SK-N-SH (cell line): ENCODE measurements around the gene PCSK6. TPM values are rescaled to one million over a fixed set of nuclear protein-coding genes. Genes with fewer than 3 reads are reported as not detected.

Source experiments
- CTCF ChIA-PET: fragments of 300-600, 350-600 bp; formaldehyde crosslinking; extraction: SDS; loops from one replicate; lab custom pipeline; 2021; lab: Yijun Ruan, JAX
- POLR2A ChIA-PET: fragments of 350-600 bp; sonication (Branson Sonifier 250); formaldehyde crosslinking; extraction: SDS; loops from one replicate; lab custom pipeline; 2020; ENCODE audit warnings: antibody characterized with exemption, inconsistent platforms; lab: Yijun Ruan, JAX
- DNase-seq: peaks from one replicate; pipeline ENCODE4 v3.0.0; 2012
- H2AFZ ChIP-seq: fragments of 200-600 bp; sonication (generic); 2 replicates; pipeline ENCODE4 v1.8.1; 2016; ENCODE audit warnings: antibody characterized with exemption, mild to moderate bottlenecking, low read depth
- H3F3A ChIP-seq: fragments of 200-600 bp; sonication (generic); replicated peaks from 2 replicates; pipeline ENCODE3; 2016; ENCODE audit warnings: antibody characterized with exemption, mild to moderate bottlenecking; ENCODE audit not compliant: insufficient read depth
- H3K27ac ChIP-seq, 2 experiments: fragments of 200-500 bp in 1 of 2; fragments of 200-600 bp in 1 of 2; sonication (Bioruptor generic) in 1 of 2; sonication (generic), shearing (Covaris generic) in 1 of 2; 2 replicates each; pipeline versions ENCODE4 v1.5.1 to v1.6.1; 2014 to 2016; ENCODE audit warnings: low read depth in 2 of 2, inconsistent platforms in 1 of 2, low read length in 1 of 2, mild to moderate bottlenecking in 1 of 2, mixed read lengths in 1 of 2
- H3K27me3 ChIP-seq: fragments of 200-600 bp; sonication (generic), shearing (Covaris generic); 2 replicates; pipeline ENCODE4 v1.6.1; 2016; ENCODE audit warnings: mixed run types; ENCODE audit not compliant: insufficient read depth
- H3K36me3 ChIP-seq, 2 experiments: fragments of 200-500 bp in 1 of 2; fragments of 200-600 bp in 1 of 2; sonication (Bioruptor generic) in 1 of 2; sonication (generic) in 1 of 2; replicated peaks in 1 of 2; 2 replicates each; pipeline versions ENCODE3 to v1.5.1; 2014 to 2016; ENCODE audit warnings: low read length in 1 of 2, mild to moderate bottlenecking in 1 of 2; ENCODE audit not compliant: insufficient read depth in 2 of 2, control insufficient read depth in 1 of 2
- H3K4me1 ChIP-seq, 2 experiments: fragments of 200-500 bp in 1 of 2; fragments of 200-600 bp in 1 of 2; sonication (Bioruptor generic) in 1 of 2; sonication (generic), shearing (Covaris generic) in 1 of 2; 2 replicates each; pipeline versions ENCODE4 v1.5.1 to v1.6.1; 2014 to 2016; ENCODE audit warnings: low read depth in 1 of 2, low read length in 1 of 2, mixed run types in 1 of 2; ENCODE audit not compliant: insufficient read depth in 2 of 2, control insufficient read depth in 1 of 2
- H3K4me2 ChIP-seq: fragments of 200-600 bp; sonication (generic), shearing (Covaris generic); 2 replicates; pipeline ENCODE4 v1.6.1; 2017; ENCODE audit warnings: mixed run types
- H3K4me3 ChIP-seq, 2 experiments: fragments of 200-500 bp in 1 of 2; fragments of 200-600 bp in 1 of 2; sonication (Bioruptor generic) in 1 of 2; sonication (generic), shearing (Covaris generic) in 1 of 2; 2 replicates each; pipeline versions ENCODE4 v1.5.1 to v1.8.1; 2014 to 2016; ENCODE audit warnings: low read depth in 2 of 2, inconsistent platforms in 1 of 2, low read length in 1 of 2, mild to moderate bottlenecking in 1 of 2, mixed read lengths in 1 of 2, moderate library complexity in 1 of 2
- H3K79me2 ChIP-seq: fragments of 200-600 bp; sonication (generic); 2 replicates; pipeline ENCODE4 v1.8.1; 2017; ENCODE audit warnings: mild to moderate bottlenecking; ENCODE audit not compliant: insufficient read depth
- H3K9ac ChIP-seq: fragments of 200-600 bp; sonication (generic); 2 replicates; pipeline ENCODE4 v1.6.1; 2017; ENCODE audit warnings: mixed run types
- H3K9me2 ChIP-seq: fragments of 200-600 bp; sonication (generic); 2 replicates; pipeline ENCODE4 v1.6.1; 2017; ENCODE audit warnings: mixed run types
- H3K9me3 ChIP-seq: fragments of 200-600 bp; sonication (generic); 2 replicates; pipeline ENCODE4 v1.6.1; 2017; ENCODE audit warnings: mixed run types, mild to moderate bottlenecking, moderate library complexity
- H4K20me1 ChIP-seq: fragments of 200-600 bp; sonication (generic); 2 replicates; pipeline ENCODE4 v1.6.1; 2017; ENCODE audit warnings: mild to moderate bottlenecking, mixed run types; ENCODE audit not compliant: insufficient read depth
- CTCF ChIP-seq: fragments of 200-600 bp; sonication (generic); IDR thresholded peaks from 2 replicates; pipeline ENCODE4 v1.6.1; 2017; ENCODE audit warnings: antibody characterized with exemption, mild to moderate bottlenecking, moderate library complexity
- ELF1 ChIP-seq: IDR thresholded peaks from 2 replicates; pipeline ENCODE4 v1.4.0; 2012
- EP300 ChIP-seq, 2 experiments: IDR thresholded peaks; 2 replicates each; pipeline versions ENCODE4 v1.4.0 to v1.6.1; 2012; ENCODE audit warnings: borderline replicate concordance in 1 of 2, low read depth in 1 of 2, low read length in 1 of 2
- EZH2phosphoT487 ChIP-seq: fragments of 200-600 bp; sonication (generic); IDR thresholded peaks from 2 replicates; pipeline ENCODE4 v1.6.1; 2017; ENCODE audit warnings: low read depth, mixed run types, mild to moderate bottlenecking, antibody characterized with exemption, moderate library complexity, borderline replicate concordance
- FOSL2 ChIP-seq: IDR thresholded peaks from 2 replicates; pipeline ENCODE4 v1.4.0; 2012; ENCODE audit warnings: low read depth, mild to moderate bottlenecking, moderate library complexity, borderline replicate concordance
- GABPA ChIP-seq: IDR thresholded peaks from 2 replicates; pipeline ENCODE4 v1.4.0; 2012; ENCODE audit warnings: low read depth, mild to moderate bottlenecking
- GATA2 ChIP-seq: sonication (generic); formaldehyde crosslinking; IDR thresholded peaks from 2 replicates; pipeline ENCODE4 v1.5.0; 2020; ENCODE audit warnings: mild to moderate bottlenecking, missing genetic modification reagents
- MXI1 ChIP-seq: IDR thresholded peaks from 2 replicates; pipeline ENCODE4 v1.6.1; 2012; ENCODE audit warnings: mild to moderate bottlenecking, low read depth, low read length, improper control_type of control experiment
- SIN3A ChIP-seq: IDR thresholded peaks from 2 replicates; pipeline ENCODE4 v1.6.1; 2012; ENCODE audit warnings: low read depth, mild to moderate bottlenecking, low read length, moderate library complexity, borderline replicate concordance
- SMC3 ChIP-seq: IDR thresholded peaks from 2 replicates; pipeline ENCODE4 v1.6.1; 2012; ENCODE audit warnings: low read depth, low read length, improper control_type of control experiment
- TAF1 ChIP-seq: IDR thresholded peaks from 2 replicates; pipeline ENCODE4 v1.6.1; 2012; ENCODE audit warnings: low read depth, mild to moderate bottlenecking, low read length, moderate library complexity, borderline replicate concordance
- TCF12 ChIP-seq: IDR thresholded peaks from 2 replicates; pipeline ENCODE4 v1.4.0; 2012
- TEAD4 ChIP-seq: IDR thresholded peaks from 2 replicates; pipeline ENCODE4 v1.4.0; 2012; ENCODE audit warnings: mild to moderate bottlenecking, borderline replicate concordance; ENCODE audit not compliant: insufficient read depth
- USF2 ChIP-seq: fragments of 150-350 bp; IDR thresholded peaks from 2 replicates; pipeline ENCODE4 v1.6.1; 2017; ENCODE audit warnings: antibody characterized with exemption, low read length, low read depth, borderline replicate concordance
- ZBTB33 ChIP-seq: IDR thresholded peaks from 2 replicates; pipeline ENCODE4 v1.4.0; 2012; ENCODE audit warnings: low read depth, borderline replicate concordance
- WGBS: methylation state at CpG from one replicate; pipeline ENCODE4 v1.1.6; 2017; ENCODE audit warnings: low lambda C conversion rate; 5-methylcytosine and 5-hydroxymethylcytosine counted together
- polyA plus RNA-seq, 3 experiments: library from polyadenylated mRNA; depleted of rRNA; stranded (reverse); fragments of >200 nt; gene quantifications; 2 replicates each; pipeline ENCODE4 v1.2.3, GENCODE V29; 2012

The PCSK6 gene
- polyA plus RNA-seq, 1 of the 3 experiments (the other 2 are of a cell fraction) = 0.03 TPM

GRCh38 chr15:101437209-101437608 lies 52.3 kb downstream of the PCSK6 start (continued):
- TF ChIP-seq USF2 = no peak
- TF ChIP-seq, all 33 proteins: peak for 0

GRCh38 chr15:101436526-101436925 lies 53.0 kb downstream of the PCSK6 start:
- WGBS = 55% methylated on average over 8 of the region's 9 CpGs
- no peak overlapping the region for H3K9ac ChIP-seq
- TF ChIP-seq SMC3 = no peak
- no peak for TF ChIP-seq SIN3A
- no peak for TF ChIP-seq ELF1
- TF ChIP-seq TCF12 = no peak
- TF ChIP-seq FOSL2 = no peak
- no peak for TF ChIP-seq GABPA
- no peak for TF ChIP-seq CTCF
- TF ChIP-seq MXI1 = no peak
- TF ChIP-seq GATA2 = no peak
- TF ChIP-seq TEAD4 = no peak
- TF ChIP-seq ZBTB33 = no peak
- TF ChIP-seq EZH2phosphoT487 = no peak
- no peak for TF ChIP-seq EP300 (IDR thresholded peaks at IDR 0.05; ENCODE audit: borderline replicate concordance in 1 of 2, low read depth in 1 of 2, low read length in 1 of 2)
- TF ChIP-seq TAF1 = no peak
- H3K36me3 ChIP-seq = no peaks in the 10 kb centered on the region
- H3K4me3 ChIP-seq = no peak overlapping the region
- H2AFZ ChIP-seq = no peak overlapping the region
- H3K27ac ChIP-seq = no peak overlapping the region
- no peaks in the 10 kb centered on the region for H4K20me1 ChIP-seq
- no peaks in the 10 kb centered on the region for H3K9me2 ChIP-seq
- ChIA-PET CTCF (interaction anchor here (0.6 to 1.0 kb wide), 2 partner anchors 12 to 205 kb away, joined by 3 read pairs; no protein-coding TSS in a partner anchor), POLR2A (no interaction called here)
- H3F3A ChIP-seq = no peaks in the 10 kb centered on the region
- H3K4me2 ChIP-seq = no peak overlapping the region
- no peak for DNase-seq
- no peaks in the 10 kb centered on the region for H3K9me3 ChIP-seq
- no peaks in the 10 kb centered on the region for H3K79me2 ChIP-seq
- H3K27me3 ChIP-seq = peaks cover 5% of the 10 kb centered on the region; the same call in 1 of the 2 replicates
- H3K4me1 ChIP-seq = peaks cover 0 to 8% of the 10 kb centered on the region in 2 experiments; a peak in 1 of 4 replicates
